Mesendoderm (in vitro differentiated cells): ENCODE data around the gene SSBP3.
"Not testable (repeated sequence)": the region's sequence is repeated elsewhere in the genome, so short reads cannot be mapped to it uniquely, and the experiment has no call there.

ENCODE experiments used
- DNase-seq: peaks from one replicate; pipeline ENCODE4 v3.0.0; 2013
- H2AK5ac ChIP-seq: 2 replicates; pipeline ENCODE4 v1.6.1; 2013; ENCODE audit warnings: low read length, inconsistent platforms
- H2BK120ac ChIP-seq: 2 replicates; pipeline ENCODE4 v1.6.1; 2013; ENCODE audit warnings: low read depth, mild to moderate bottlenecking, low read length, moderate library complexity, mixed read lengths
- H2BK15ac ChIP-seq: replicated peaks from 2 replicates; pipeline ENCODE4 v1.6.1; 2013; ENCODE audit warnings: low read depth, mild to moderate bottlenecking, moderate library complexity
- H2BK5ac ChIP-seq: 2 replicates; pipeline ENCODE4 v1.6.1; 2013; ENCODE audit warnings: low read length, inconsistent platforms
- H3K18ac ChIP-seq: 2 replicates; pipeline ENCODE4 v1.6.1; 2013; ENCODE audit warnings: mild to moderate bottlenecking, low read length, mixed read lengths
- H3K23ac ChIP-seq: one replicate; pipeline ENCODE4 v1.6.1; 2013; ENCODE audit warnings: low read length
- H3K27ac ChIP-seq: 2 replicates; pipeline ENCODE4 v1.5.1; 2013; ENCODE audit warnings: low read depth, mild to moderate bottlenecking, inconsistent platforms, low read length, moderate library complexity
- H3K27me3 ChIP-seq: 2 replicates; pipeline ENCODE4 v1.6.1; 2013; ENCODE audit warnings: low read length, control low read depth, mild to moderate bottlenecking, inconsistent platforms; ENCODE audit not compliant: insufficient read depth, poor library complexity
- H3K36me3 ChIP-seq: 2 replicates; pipeline ENCODE4 v1.6.1; 2013; ENCODE audit warnings: low read length, inconsistent platforms; ENCODE audit not compliant: control insufficient read depth, insufficient read depth
- H3K4ac ChIP-seq: one replicate; pipeline ENCODE4 v1.6.1; 2013; ENCODE audit warnings: low read depth, mild to moderate bottlenecking, low read length, moderate library complexity
- H3K4me1 ChIP-seq: 2 replicates; pipeline ENCODE4 v1.6.1; 2013; ENCODE audit warnings: low read depth, low read length, inconsistent platforms; ENCODE audit not compliant: control insufficient read depth
- H3K4me2 ChIP-seq: 2 replicates; pipeline ENCODE4 v1.6.1; 2013; ENCODE audit warnings: low read length
- H3K4me3 ChIP-seq: 2 replicates; pipeline ENCODE4 v1.5.1; 2013; ENCODE audit warnings: mild to moderate bottlenecking, low read length
- H3K56ac ChIP-seq: one replicate; pipeline ENCODE4 v1.6.1; 2013; ENCODE audit warnings: low read length
- H3K79me1 ChIP-seq: 2 replicates; pipeline ENCODE4 v1.6.1; 2013; ENCODE audit warnings: low read length, inconsistent platforms
- H3K79me2 ChIP-seq: 2 replicates; pipeline ENCODE4 v1.6.1; 2013; ENCODE audit warnings: mild to moderate bottlenecking, low read length; ENCODE audit not compliant: control insufficient read depth, insufficient read depth
- H3K9ac ChIP-seq: 2 replicates; pipeline ENCODE4 v1.6.1; 2013; ENCODE audit warnings: low read length, inconsistent platforms
- H4K5ac ChIP-seq: one replicate; pipeline ENCODE4 v1.6.1; 2013; ENCODE audit warnings: low read length
- H4K8ac ChIP-seq: one replicate; pipeline ENCODE4 v1.6.1; 2013; ENCODE audit warnings: low read depth, mild to moderate bottlenecking, control low read depth, low read length, moderate library complexity
- WGBS: extraction: QIAGEN DNeasy Blood & Tissue Kit; methylation state at CpG from one replicate; pipeline ENCODE4 v1.1.7; 2013; ENCODE audit warnings: low lambda C conversion rate, missing lambda C conversion rate; ENCODE audit not compliant: insufficient coverage; ENCODE audit errors: extremely low coverage; 5-methylcytosine and 5-hydroxymethylcytosine counted together

The SSBP3 gene

GRCh38 chr1:54350360-54350759, 55.8 kb downstream of the SSBP3 start:
- Histone ChIP-seq H3K4me1 (peaks cover 17% of the 10 kb centered on the region), H3K9ac (no peak overlapping the region), H3K4me2 (no peak overlapping the region), H2BK5ac (no peak overlapping the region), H2BK120ac (no peak overlapping the region), H3K27me3 (no peaks in the 10 kb centered on the region), H3K36me3 (no peaks in the 10 kb centered on the region), H3K18ac (no peak overlapping the region), H4K8ac (no peak overlapping the region), H2AK5ac (no peak overlapping the region), H4K5ac (no peak overlapping the region), H3K27ac (no peak overlapping the region), H3K79me2 (peaks cover 85% of the 10 kb centered on the region), H3K4me3 (no peak overlapping the region), H3K4ac (no peak overlapping the region), H3K23ac (no peak overlapping the region), H2BK15ac (no peak overlapping the region), H3K79me1 (peaks cover 50% of the 10 kb centered on the region), H3K56ac (no peak overlapping the region)
- DNase-seq, result no peak
- WGBS, result no CpG with 5 or more reads among the region's 5 CpGs

- no peak overlapping the region for H4K8ac ChIP-seq
- no peak overlapping the region for H3K4me3 ChIP-seq
- H3K27ac ChIP-seq, result no peak overlapping the region
- H3K56ac ChIP-seq, result no peak overlapping the region
- no peaks in the 10 kb centered on the region for H3K27me3 ChIP-seq
- no peak overlapping the region for H3K18ac ChIP-seq
- no peaks in the 10 kb centered on the region for H3K36me3 ChIP-seq
- no CpG with 5 or more reads among the region's 5 CpGs for WGBS
- H3K79me1 ChIP-seq, result peaks cover 55% of the 10 kb centered on the region
- H2BK120ac ChIP-seq, result no peak overlapping the region
- no peak overlapping the region for H3K9ac ChIP-seq
- peaks cover 84% of the 10 kb centered on the region for H3K79me2 ChIP-seq
- no peak overlapping the region for H2BK15ac ChIP-seq
- peaks cover 6% of the 10 kb centered on the region for H3K4me1 ChIP-seq
- no peak overlapping the region for H2BK5ac ChIP-seq
- H3K4me2 ChIP-seq, result no peak overlapping the region
- no peak overlapping the region for H3K23ac ChIP-seq
- DNase-seq, result no peak
- no peak overlapping the region for H4K5ac ChIP-seq
- H2AK5ac ChIP-seq, result no peak overlapping the region
- no peak overlapping the region for H3K4ac ChIP-seq
These were observed 57.5 kb downstream of the SSBP3 start for GRCh38 chr1:54348700-54349021.

GRCh38 chr1:54347955-54348699, 58.1 kb downstream of the SSBP3 start:
- H3K79me1 ChIP-seq, result peaks cover 54% of the 10 kb centered on the region
- H3K18ac ChIP-seq, result no peak overlapping the region
- H2BK120ac ChIP-seq, result no peak overlapping the region
- WGBS, result no CpG with 5 or more reads among the region's 14 CpGs
- H2BK15ac ChIP-seq, result no peak overlapping the region
- no peak overlapping the region for H4K8ac ChIP-seq
- peaks cover 83% of the 10 kb centered on the region for H3K79me2 ChIP-seq
- no peaks in the 10 kb centered on the region for H3K27me3 ChIP-seq
- no peak overlapping the region for H2BK5ac ChIP-seq
- no peak overlapping the region for H3K9ac ChIP-seq
- H3K4me1 ChIP-seq, result peaks cover 7% of the 10 kb centered on the region
- H3K27ac ChIP-seq, result no peak overlapping the region
- H4K5ac ChIP-seq, result no peak overlapping the region
- H3K56ac ChIP-seq, result no peak overlapping the region
- no peaks in the 10 kb centered on the region for H3K36me3 ChIP-seq
- H2AK5ac ChIP-seq, result no peak overlapping the region
- DNase-seq, result no peak
- no peak overlapping the region for H3K4me3 ChIP-seq
- no peak overlapping the region for H3K4me2 ChIP-seq
- no peak overlapping the region for H3K23ac ChIP-seq
- no peak overlapping the region for H3K4ac ChIP-seq

DNA sequence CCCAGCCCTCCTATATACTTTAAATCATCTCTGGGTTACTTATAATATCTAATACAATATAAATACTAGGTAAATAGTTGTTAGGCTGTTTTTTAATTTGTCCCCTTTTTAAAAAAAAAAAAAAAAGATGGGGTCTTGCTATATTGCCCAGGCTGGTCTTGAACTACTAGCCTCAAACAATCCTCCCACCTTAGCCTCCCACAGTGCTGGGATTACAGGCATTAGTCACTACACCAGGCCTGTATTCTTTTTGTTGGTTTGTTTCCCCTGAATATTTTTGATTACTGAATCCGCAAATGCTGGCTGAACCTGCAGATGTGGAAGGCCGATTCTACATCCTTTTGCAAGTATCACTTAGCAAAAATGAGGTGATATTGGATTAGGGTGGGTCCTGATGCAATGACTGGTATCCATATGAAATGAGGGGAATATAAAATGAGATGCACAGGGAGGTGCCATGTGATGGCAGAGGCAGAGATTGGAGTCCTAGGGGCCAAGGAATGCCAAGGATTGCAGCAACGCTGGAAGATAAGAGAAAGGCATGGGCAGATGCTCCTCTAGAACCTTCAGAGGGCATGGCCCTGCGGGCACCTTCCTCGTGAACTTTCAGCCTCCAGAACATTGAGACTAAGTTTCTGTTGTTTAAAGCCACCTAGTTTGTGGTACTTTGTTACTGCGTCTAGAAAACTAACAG, 58.8 kb downstream of the SSBP3 start:
- Histone ChIP-seq H4K8ac (no peak overlapping the region), H3K79me1 (peaks cover 53% of the 10 kb centered on the region), H3K36me3 (no peaks in the 10 kb centered on the region), H3K18ac (no peak overlapping the region), H2BK15ac (no peak overlapping the region), H3K56ac (no peak overlapping the region), H3K27ac (no peak overlapping the region), H2BK5ac (no peak overlapping the region), H3K4ac (no peak overlapping the region), H3K79me2 (peaks cover 83% of the 10 kb centered on the region), H2AK5ac (no peak overlapping the region), H4K5ac (no peak overlapping the region), H2BK120ac (no peak overlapping the region), H3K4me2 (no peak overlapping the region), H3K4me1 (peaks cover 10% of the 10 kb centered on the region), H3K9ac (no peak overlapping the region), H3K27me3 (no peaks in the 10 kb centered on the region), H3K4me3 (no peak overlapping the region), H3K23ac (no peak overlapping the region)
- WGBS, result no CpG with 5 or more reads among the region's 6 CpGs
- DNase-seq, result no peak

- WGBS, result no CpG with 5 or more reads among the region's 13 CpGs
- not testable (repeated sequence) for H3K27me3 ChIP-seq, H2BK15ac ChIP-seq, DNase-seq, H2AK5ac ChIP-seq, H4K8ac ChIP-seq, H3K4me3 ChIP-seq, H2BK5ac ChIP-seq, H3K56ac ChIP-seq, H3K23ac ChIP-seq, H3K27ac ChIP-seq, H3K4me2 ChIP-seq, H2BK120ac ChIP-seq, H3K4ac ChIP-seq, H3K9ac ChIP-seq, H3K18ac ChIP-seq, H3K36me3 ChIP-seq, H4K5ac ChIP-seq
- peaks cover 82% of the 10 kb centered on the region for H3K79me2 ChIP-seq
- H3K79me1 ChIP-seq, result peaks cover 56% of the 10 kb centered on the region
- peaks cover 18% of the 10 kb centered on the region for H3K4me1 ChIP-seq
These were observed 60.6 kb downstream of the SSBP3 start for GRCh38 chr1:54345548-54345947.
